Vagina (tissue), 2 donors: ENCODE data around the gene MRPL16.
"Not testable (repeated sequence)": the region's sequence is repeated elsewhere in the genome, so short reads cannot be mapped to it uniquely, and the experiment has no call there.

ENCODE experiments used
- CTCF ChIP-seq, 3 experiments: fragments of 450-650 bp in 2 of 3; fragments of 200-600 bp in 1 of 3; sonication (generic) in 1 of 3; IDR thresholded peaks; one replicate each; pipeline ENCODE4 v1.5.1; 2017 to 2019; ENCODE audit warnings: antibody characterized with exemption in 3 of 3, mild to moderate bottlenecking in 2 of 3, moderate library complexity in 2 of 3
- POLR2A ChIP-seq, 2 donors: fragments of 450-650 bp; IDR thresholded peaks; one replicate each; pipeline ENCODE4 v1.6.1; 2017; ENCODE audit warnings: antibody characterized with exemption in 2 of 2, mild to moderate bottlenecking in 2 of 2, moderate library complexity in 2 of 2
- POLR2AphosphoS5 ChIP-seq, 2 donors: sonication (generic); formaldehyde crosslinking; IDR thresholded peaks; one replicate each; pipeline ENCODE4 v1.9.0; 2017; ENCODE audit warnings: antibody characterized with exemption in 2 of 2, mild to moderate bottlenecking in 2 of 2, low read depth in 1 of 2; ENCODE audit not compliant: insufficient read depth in 1 of 2

- TF ChIP-seq CTCF (IDR thresholded peaks at IDR 0.05); POLR2A (IDR thresholded peaks at IDR 0.05); POLR2AphosphoS5 (IDR thresholded peaks at IDR 0.05; ENCODE audit: insufficient read depth in 1 of 2, low read depth in 1 of 2): not testable (repeated sequence)
Measured at GRCh38 chr11:59816434-59816833, 5.9 kb upstream of the MRPL16 start.
